ENCODE measurements around the gene EIF4G3.

GRCh38 chr1:20849100-20849499 lies 327.6 kb downstream of the EIF4G3 start:
- TF ChIP-seq TEAD4 (IDR thresholded peaks at IDR 0.05) (no peak), CEBPB (IDR thresholded peaks at IDR 0.05) (no peak), EP300 (IDR thresholded peaks at IDR 0.05; ENCODE audit: borderline replicate concordance) (no peak), RAD21 (IDR thresholded peaks at IDR 0.05; ENCODE audit: low read depth) (no peak), NFIC (IDR thresholded peaks at IDR 0.05) (no peak), TAF1 (IDR thresholded peaks at IDR 0.05; ENCODE audit: low read depth) (no peak), MAX (IDR thresholded peaks at IDR 0.05) (no peak), TCF12 (IDR thresholded peaks at IDR 0.05; ENCODE audit: low read depth) (no peak), YY1 (IDR thresholded peaks at IDR 0.05; ENCODE audit: low read depth) (no peak), EGR1 (IDR thresholded peaks at IDR 0.05) (no peak), USF1 (IDR thresholded peaks at IDR 0.05) (no peak)
